Astrocyte of the spinal cord (primary cell): ENCODE measurements around the gene PTPRN2.

ENCODE experiments used
- DNase-seq: peaks from one replicate; pipeline ENCODE4 v3.0.0; 2011; ENCODE audit warnings: low read depth, low spot score
- H3K4me3 ChIP-seq: 2 replicates; pipeline ENCODE4 v1.5.1; 2011; ENCODE audit warnings: low read depth, mild to moderate bottlenecking, low read length, moderate library complexity
- in situ Hi-C: cut with HindIII; loops from 2 replicates; pipeline ENCODE4 v1.10.0; 2017; ENCODE audit warnings: low sequenced_read_pairs
- TF ChIP-seq, protein P1 (sequence below): IDR thresholded peaks from 2 replicates; pipeline ENCODE4 v1.5.1; 2012; ENCODE audit warnings: low read depth, mild to moderate bottlenecking, low read length, inconsistent platforms

Gene PTPRN2

DNA sequence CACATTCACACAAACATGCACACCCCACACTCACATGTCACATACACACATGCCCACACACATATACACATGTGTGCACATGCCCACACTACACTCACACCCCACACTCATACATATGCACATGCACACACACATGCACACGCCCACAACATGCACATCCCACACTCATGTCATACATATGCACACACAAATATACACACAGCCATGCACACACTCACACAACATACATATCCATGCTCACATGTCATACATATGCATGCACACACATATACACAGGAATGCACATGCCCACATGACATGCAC lies 1031.0 kb downstream of the PTPRN2 start:
- no peak overlapping the region for H3K4me3 ChIP-seq
- TF ChIP-seq, protein P1, sequence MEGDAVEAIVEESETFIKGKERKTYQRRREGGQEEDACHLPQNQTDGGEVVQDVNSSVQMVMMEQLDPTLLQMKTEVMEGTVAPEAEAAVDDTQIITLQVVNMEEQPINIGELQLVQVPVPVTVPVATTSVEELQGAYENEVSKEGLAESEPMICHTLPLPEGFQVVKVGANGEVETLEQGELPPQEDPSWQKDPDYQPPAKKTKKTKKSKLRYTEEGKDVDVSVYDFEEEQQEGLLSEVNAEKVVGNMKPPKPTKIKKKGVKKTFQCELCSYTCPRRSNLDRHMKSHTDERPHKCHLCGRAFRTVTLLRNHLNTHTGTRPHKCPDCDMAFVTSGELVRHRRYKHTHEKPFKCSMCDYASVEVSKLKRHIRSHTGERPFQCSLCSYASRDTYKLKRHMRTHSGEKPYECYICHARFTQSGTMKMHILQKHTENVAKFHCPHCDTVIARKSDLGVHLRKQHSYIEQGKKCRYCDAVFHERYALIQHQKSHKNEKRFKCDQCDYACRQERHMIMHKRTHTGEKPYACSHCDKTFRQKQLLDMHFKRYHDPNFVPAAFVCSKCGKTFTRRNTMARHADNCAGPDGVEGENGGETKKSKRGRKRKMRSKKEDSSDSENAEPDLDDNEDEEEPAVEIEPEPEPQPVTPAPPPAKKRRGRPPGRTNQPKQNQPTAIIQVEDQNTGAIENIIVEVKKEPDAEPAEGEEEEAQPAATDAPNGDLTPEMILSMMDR: no peak
- in situ Hi-C loops: loop anchor here (10.0 kb wide), 1 partner anchor 62 kb away; no protein-coding TSS in a partner anchor
- no peak for DNase-seq

DNA sequence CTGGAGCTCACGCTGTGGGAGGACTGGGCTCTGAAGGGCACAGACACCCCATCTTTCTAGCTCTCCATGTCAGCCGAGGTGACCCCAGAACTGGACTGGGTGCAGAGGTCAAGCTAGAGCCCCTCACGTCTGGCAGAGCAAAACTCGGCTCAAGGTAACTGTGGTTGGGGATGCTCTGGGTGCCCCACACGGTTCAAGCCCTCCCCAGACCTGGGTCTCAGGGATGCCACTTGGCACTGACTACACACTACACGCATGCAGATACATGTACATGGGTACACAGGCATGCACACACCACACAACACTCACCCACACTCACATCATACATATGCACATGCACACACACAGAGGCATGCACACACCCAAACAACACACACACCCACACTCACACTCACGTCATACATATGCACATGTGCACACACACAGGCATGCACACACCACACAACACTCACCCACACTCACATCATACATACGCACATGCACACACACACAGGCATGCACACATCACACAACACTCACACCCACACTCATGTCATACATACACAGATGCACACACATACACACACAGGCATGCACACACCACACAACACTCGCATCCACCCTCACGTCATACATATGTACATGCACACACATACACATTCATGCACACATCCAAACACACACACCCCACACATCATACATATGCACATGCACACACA lies 1031.5 kb downstream of the PTPRN2 start:
- in situ Hi-C loops: loop anchor here (10.0 kb wide), 1 partner anchor 61 kb away; no protein-coding TSS in a partner anchor
- H3K4me3 ChIP-seq: no peak overlapping the region
- DNase-seq: no peak
- TF ChIP-seq, protein P1: no peak

DNA sequence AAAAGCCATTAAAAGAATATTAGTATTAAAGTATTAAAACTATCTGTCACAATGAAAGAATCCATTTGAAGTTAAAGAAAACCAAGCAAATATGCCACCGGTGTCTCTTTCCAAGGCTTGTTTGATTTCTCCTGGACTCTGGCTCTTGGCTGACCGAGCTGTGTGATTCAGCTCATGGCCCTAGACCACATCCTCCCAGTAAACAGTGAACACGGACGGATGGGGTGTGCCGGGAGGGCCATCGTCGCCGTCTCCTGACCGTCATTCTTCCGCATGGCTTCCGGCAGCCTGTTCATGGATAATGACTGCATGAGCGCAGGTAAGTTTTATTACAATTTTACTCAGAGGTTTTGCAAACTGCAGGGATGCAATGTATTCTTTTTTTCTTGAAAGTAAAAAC lies 1032.3 kb downstream of the PTPRN2 start:
- H3K4me3 ChIP-seq: no peak overlapping the region
- peak; percentile 66 for DNase-seq
- in situ Hi-C loops: loop anchor here (10.0 kb wide), 1 partner anchor 61 kb away; no protein-coding TSS in a partner anchor
- TF ChIP-seq, protein P1: no peak

DNA sequence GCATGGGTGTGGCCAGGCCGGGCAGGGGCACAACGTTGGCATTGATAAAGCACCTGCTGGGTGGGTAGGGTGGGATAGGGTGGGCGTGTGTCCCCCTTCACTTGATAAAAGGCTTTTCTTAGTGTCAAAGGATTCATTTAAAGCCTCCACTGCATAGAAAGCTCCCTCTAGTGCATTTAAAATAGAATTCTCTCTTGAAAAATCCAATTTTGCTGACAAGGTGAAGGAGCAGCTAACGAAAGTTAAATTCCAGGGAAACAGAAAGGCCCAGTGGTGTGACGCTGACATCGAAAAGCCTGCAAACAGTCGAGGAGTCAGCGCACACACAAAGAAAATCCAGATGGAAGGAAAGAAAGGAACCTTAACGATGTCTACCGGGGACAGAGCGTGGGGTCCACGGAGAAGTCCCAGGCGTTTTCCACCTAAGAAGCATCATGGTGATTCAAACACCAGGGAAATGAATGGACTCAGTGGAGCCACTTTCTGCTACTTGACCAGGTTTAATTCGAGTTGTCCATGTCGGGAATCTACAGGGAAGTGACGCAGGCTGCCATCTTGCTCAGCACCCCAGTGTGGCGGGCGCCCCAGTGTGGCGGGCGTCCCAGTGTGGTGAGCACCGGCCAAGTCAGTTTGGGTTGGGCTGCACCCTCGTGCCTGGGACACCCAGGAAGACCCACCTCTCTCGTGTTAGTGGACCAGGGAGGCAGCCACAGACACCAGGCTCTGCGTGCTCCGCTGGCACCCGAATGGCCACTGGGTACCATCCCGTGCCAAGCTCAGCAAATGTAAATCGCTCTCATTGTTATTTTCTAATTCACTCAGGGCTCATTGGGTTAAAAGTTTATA lies 1033.0 kb downstream of the PTPRN2 start:
- in situ Hi-C loops: loop anchor here (10.0 kb wide), 1 partner anchor 60 kb away; no protein-coding TSS in a partner anchor
- TF ChIP-seq, protein P1: no peak
- no peak for DNase-seq
- no peak overlapping the region for H3K4me3 ChIP-seq

DNA sequence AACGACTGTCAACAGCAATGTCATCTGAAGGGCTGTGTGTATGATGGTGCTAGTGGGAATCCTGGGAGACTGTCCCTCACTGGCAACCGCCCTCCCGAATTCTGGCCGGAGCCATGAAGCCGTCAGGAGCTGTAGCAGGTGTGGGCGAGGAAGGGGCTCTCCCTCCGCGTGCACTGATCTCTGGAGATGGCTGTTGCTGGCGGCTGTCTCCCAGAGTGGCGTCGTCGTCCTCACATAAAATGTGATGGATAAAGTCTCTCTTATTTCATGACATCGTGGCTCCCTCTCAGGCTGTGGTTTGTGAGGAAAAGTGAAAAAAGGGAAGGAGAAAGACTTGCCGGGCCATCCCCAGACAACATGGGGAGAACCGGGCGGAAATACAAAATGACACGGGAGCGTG lies 1034.4 kb downstream of the PTPRN2 start:
- in situ Hi-C loops: loop anchor here (10.0 kb wide), 1 partner anchor 58 kb away; no protein-coding TSS in a partner anchor
- H3K4me3 ChIP-seq: no peak overlapping the region
- TF ChIP-seq, protein P1: no peak
- DNase-seq: no peak

DNA sequence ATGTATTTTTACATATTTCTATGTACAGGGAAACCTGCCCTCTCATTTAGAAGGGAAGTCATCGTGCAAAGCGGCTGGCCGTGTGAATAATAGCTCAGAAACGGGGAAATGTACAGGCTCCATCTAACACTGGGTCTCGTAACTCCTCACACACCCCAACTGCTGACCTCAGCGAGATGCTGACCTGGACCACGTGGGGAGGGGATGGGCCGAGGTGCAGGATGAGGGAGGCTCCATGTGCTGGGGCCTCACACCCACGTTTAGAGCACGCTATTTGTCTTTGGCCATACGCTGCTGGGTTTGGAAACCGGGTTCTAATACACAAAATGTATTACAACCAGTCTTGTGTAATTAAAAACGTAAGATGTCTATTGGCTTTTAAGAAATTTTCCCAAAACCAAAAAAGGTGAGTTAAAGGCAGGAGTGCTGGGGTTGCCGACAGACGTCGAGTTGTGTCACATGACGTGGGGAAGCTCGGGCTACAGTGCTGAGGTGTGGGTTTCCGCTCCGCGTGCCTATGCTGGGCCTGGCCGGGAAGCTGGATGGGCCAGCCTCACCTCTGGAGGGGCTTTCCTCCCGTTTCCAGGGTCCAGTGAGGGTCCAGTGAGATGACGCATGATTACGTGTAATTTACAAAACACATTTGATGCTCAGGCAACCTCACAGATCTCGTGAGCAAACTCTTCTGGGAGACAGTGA lies 1035.2 kb downstream of the PTPRN2 start:
- no peak for DNase-seq
- H3K4me3 ChIP-seq: no peak overlapping the region
- TF ChIP-seq, protein P1: no peak
- in situ Hi-C loops: loop anchor here (10.0 kb wide), 1 partner anchor 58 kb away; no protein-coding TSS in a partner anchor
